ENCODE data around the gene PTGES3L.
"Not testable (repeated sequence)": the region's sequence is repeated elsewhere in the genome, so short reads cannot be mapped to it uniquely, and the experiment has no call there.

PTGES3L gene

DNA sequence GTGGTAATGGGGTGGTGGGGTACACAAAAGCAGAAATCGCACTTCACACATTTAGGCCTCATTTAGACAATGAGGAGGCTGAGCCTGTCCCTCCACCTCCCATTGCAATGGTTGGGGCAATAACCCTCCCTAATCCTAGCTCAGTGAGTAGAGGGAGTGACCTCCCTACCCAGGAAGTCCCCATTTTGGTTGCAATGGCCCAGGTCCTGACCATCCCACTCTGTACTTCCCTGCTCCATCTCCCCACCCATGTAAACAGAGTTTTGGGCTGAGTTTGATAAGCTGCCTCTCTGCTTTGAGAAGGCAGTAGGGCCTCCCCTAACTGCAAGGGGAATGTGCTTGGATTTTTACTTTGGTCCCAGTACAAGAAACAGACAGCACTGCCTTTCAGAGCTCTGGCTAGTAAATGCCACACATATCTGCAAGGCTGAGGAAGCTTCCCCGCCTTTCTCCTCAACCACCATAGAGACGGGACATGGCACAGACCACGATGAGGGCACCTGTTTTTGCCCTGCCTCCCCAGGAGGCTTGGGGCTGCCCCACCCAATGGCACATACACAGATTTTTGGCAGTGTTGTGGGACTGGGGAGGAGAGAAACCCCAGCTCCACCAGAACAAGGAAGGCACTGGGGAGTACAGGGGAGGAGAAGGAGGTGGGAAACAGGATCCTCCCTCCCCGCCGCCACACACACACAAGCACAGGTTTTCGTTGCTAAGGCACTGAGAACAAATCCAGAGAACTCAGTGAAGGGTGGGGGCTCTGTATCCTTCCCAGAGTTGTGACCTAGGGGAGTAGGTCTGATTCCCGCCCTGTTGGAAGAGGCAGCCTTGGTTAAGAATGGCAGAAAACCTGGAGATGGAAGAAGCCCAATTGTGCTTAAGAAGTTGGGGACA lies 35.0 kb upstream of the PTGES3L start:
- in situ Hi-C loops (cut with HindIII; ENCODE audit: low sequenced_read_pairs), result no loop called here

DNA sequence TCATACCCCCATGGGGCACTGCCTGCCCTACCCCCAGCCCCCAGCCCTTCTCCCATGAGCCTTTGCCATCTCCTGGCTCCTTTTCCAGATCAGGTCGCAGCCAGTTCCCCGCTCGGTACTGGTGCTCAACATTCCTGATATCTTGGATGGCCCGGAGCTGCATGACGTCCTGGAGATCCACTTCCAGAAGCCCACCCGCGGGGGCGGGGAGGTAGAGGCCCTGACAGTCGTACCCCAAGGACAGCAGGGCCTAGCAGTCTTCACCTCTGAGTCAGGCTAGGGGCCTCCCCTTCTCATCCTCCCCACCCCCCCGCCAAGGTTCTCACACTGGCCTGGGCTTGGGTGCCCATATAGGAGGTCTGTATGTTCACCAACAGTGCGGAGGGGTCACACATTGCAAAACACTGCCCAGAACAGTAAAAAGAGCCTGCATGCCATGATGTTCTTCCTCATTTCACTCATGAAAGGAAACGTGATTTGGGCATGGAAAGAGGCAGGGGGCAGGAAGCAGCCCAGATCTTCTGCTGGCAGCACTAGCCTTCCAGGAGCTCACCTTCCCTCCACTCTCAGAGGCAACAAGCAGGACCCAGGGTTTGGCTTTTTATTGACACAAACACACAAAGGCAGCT lies 34.3 kb upstream of the PTGES3L start:
- in situ Hi-C loops (cut with HindIII; ENCODE audit: low sequenced_read_pairs), result no loop called here

DNA sequence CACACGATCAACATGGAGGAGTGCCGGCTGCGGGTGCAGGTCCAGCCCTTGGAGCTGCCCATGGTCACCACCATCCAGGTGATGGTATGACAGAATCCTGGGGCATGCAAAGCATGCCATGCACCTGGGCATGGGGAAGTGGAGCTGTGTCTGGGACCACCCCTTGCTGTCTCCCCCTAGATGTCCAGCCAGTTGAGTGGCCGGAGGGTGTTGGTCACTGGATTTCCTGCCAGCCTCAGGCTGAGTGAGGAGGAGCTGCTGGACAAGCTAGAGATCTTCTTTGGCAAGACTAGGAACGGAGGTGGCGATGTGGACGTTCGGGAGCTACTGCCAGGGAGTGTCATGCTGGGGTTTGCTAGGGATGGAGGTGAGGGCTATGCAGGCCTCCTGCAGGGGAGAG lies 33.4 kb upstream of the PTGES3L start:
- in situ Hi-C loops (cut with HindIII; ENCODE audit: low sequenced_read_pairs), result no loop called here

DNA sequence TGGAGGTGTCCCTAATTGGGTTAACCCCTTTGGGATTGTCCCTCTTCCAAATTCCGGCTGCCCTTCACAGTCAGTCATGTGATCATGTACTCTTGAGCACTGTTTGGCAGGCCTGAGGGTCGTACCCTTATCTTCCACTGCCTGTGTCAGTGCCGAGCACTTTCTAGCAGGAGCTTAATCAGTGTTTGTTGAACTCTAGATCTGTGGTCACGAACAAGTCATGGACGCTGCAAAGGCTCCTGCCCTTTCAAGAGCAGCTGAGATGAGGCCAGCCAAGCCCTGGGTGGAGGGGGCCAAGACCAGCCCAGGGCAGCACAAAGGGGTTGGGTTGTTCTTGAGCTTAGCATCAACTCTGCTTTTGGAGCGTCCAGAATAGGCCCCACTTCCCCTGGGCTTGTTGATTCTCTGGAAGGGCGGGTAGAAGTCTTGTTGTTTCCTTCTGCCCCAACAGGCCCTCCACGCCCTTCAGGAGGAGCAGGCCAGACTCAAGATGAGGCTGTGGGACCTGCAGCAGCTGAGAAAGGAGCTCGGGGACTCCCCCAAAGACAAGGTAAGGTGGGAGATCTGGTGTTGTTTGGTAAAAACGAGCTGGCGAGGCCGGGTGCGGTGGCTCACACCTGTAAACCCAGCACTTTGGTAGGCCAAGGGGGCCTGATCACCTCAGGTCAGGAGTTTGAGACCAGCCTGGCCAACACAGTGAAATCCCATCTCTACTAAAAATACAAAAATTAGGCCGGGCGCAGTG lies 32.0 kb upstream of the PTGES3L start:
- in situ Hi-C loops (cut with HindIII; ENCODE audit: low sequenced_read_pairs), result no loop called here

DNA sequence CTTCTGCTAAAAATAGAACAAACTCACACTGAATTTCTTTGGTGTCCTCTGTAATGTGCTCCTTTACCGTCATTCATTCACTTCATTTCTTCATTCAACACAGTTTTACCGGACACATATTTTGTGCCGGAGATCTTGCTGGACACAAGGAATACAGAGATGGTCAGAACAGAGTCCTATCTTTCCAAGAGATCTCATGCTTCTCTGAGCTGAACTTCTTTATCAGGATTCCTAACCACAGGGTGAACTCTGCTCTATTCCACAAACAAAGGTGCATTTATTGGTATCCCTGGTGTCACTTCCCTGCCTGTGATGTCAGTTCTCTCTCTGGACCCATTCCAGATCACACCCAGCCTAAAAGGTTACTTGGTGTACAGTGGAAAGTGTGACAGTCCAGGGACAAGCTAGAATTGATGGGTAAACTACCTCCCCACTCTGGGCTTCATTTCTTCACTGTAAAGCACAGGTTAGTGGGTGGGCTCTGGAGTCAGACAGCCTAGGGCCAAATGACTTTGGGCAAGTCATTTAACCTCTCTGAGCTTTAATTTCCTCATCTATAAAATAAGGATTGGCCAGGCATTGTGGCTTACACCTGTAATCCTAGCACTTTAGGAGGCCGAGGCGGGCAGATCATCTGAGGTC lies 30.9 kb upstream of the PTGES3L start:
- in situ Hi-C loops (cut with HindIII; ENCODE audit: low sequenced_read_pairs), result no loop called here

DNA sequence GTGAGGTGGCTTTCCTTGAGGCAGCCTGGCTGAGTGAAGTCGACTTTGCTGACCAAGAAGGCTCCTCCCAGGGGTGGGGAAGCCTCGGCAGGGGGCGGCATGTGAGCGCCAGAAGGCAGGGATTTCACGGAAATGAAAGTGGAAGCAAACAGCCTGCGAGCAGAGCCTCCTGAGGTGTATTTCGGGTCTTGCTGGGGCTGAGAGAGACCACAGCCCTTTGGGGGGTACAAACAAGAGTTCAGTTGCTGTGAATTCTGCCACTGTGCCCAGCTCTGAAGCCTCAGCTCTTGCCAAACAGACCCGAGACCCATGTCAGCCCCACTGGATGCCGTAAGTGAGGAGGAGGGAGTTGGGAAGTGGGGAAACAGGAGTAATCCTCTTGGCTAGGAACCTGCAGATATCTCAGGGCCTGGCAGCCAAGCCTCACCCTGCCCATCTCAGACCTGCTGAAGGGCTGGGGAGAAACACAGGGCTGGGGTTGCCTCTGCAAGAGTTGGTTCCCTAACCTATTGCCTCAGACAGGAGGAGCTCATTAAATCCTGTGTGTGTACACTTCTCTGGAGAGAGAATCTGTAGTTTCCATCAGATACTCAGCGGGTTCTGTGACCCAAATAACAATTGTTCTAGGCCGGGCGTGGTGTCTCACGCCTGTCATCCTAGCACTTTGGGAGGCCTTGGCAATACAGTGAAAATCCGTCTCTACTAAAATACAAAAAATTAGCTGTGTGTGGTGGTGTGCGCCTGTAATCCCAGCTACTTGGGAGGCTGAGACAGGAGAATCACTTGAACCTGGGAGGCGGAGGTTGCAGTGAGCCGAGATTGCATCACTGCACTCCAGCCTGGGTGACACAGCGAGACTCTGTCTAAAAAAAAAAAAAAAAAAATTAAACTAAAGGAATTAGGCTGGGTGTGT lies 27.0 kb upstream of the PTGES3L start, which contains the start of gene IFI35:
Gene IFI35, plus strand, starts transcription at position 146 of the 913 bp plus-strand sequence. Its CDS starts 164 bp downstream, at position 310.
- in situ Hi-C loops (cut with HindIII; ENCODE audit: low sequenced_read_pairs), result no loop called here

DNA sequence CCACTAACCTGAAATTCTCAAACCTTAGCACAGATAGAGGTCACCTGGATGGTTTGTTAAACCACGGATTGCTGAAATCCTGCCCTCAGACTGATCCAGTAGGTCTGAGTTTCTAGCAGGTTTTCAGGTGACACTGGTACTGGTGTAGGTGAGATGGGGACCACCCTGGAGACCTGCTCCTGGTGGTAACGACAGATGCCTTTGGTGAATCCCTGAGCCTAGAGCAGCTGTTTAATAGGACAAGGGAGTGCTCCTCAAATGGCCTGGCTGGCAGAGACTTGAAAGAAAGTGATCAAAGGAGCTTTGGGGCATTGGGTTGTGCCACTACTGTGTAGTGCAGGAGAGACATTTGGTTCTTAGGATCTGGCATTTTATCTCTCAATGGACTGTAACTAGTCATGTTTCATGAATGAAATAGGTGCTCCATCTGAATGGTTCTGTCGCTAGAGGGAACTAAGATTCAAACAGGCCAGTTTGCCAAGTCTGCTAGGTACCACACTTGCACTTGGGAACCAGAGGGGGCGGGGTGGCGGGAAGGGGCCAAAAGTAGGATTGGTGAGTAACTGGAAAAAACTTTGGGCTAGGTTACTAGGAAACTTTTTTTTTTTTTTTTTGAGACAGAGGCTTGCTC lies 23.8 kb upstream of the PTGES3L start:
- in situ Hi-C loops (cut with HindIII; ENCODE audit: low sequenced_read_pairs), result no loop called here

DNA sequence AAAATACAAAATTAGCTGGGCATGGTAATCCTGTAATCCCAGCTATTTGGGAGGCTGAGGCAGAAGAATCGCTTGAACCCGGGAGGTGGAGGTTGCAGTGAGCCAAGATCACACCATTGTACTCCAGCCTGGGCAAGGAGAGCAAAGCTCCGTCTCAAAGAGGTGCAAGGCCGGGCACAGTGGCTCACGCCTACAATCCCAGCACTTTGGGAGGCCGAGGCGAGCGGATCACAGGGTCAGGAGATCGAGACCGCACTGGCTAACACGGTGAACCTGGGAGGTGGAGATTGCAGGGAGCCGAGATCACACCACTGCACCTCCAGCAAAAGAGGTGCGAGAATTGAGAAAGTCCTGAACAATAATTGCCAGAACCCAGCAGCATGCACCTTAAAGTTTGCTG lies 21.0 kb upstream of the PTGES3L start:
- in situ Hi-C loops (cut with HindIII; ENCODE audit: low sequenced_read_pairs), result not testable (repeated sequence)

DNA sequence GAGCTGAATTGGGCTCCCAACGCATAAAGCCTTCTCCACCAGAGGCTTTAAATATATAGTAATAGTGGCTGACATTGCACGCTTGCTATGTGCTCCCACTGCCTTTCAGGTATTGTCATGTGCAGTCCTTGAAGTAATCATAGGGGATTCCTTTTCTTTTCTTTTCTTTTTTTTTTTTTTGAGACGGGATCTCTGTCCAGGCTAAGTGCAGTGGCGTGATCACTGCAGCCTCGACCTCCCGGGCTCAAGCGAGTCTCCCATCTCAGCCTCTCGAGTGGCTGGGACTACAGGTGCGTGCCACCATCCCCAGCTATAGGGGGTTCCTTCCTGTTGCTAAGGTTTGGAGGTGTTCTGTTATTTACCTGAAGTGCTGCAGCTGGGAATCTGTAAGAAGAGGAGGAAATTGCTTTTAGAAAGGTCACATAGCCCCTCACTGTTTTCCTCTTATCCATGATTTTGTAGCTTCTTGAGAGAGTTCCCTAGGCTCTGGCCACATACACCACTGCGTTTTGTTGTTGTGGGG lies 19.2 kb upstream of the PTGES3L start:
- in situ Hi-C loops (cut with HindIII; ENCODE audit: low sequenced_read_pairs), result no loop called here

DNA sequence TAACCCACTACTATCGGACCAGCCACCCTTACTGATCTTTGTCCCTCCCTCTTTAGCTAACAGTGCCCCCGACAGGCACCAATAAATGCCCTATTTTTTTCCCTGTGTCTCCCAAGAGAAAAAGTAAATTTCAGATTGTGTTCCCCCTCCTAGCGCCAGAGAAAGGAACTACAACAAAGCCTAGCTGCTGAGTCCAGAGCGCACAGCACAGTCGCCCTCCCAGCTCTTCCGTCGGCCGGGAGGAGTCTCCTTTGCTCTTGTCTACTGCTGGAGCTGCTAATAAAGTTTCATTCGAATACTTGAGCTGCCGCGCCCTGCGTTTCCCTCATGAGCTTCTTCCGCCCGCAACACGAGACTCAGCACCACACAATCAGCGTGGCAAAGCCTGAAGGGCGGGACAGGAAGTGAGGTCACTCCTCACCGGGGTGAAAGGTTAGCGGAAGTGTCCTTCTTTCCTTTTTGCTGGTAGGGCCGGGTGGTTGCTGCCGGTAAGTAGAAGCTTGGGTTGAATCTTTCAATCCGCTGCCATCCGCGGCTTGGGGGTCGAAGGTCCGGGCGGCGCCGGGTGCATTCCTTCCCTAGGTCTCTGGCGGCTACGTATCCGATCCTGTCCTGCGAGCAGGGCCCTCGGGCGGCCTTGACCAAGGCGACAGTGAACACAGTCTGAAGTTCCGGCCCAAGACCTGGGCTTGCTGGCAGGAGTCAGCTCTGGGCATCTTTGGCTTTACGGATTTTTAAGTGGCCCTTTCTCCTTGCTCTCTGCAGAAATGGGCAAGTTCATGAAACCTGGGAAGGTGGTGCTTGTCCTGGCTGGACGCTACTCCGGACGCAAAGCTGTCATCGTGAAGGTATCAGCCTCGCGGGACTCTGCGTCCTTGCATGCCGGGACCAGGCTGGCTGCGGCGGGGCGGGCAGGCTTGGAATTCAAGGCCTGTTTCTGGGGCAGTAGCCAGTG lies 18.4 kb upstream of the PTGES3L start, which contains the start of gene RPL27:
Gene RPL27, plus strand, starts transcription at position 436 of the 955 bp plus-strand sequence. Its CDS starts 332 bp downstream, at position 768.
- in situ Hi-C loops (cut with HindIII; ENCODE audit: low sequenced_read_pairs), result no loop called here

DNA sequence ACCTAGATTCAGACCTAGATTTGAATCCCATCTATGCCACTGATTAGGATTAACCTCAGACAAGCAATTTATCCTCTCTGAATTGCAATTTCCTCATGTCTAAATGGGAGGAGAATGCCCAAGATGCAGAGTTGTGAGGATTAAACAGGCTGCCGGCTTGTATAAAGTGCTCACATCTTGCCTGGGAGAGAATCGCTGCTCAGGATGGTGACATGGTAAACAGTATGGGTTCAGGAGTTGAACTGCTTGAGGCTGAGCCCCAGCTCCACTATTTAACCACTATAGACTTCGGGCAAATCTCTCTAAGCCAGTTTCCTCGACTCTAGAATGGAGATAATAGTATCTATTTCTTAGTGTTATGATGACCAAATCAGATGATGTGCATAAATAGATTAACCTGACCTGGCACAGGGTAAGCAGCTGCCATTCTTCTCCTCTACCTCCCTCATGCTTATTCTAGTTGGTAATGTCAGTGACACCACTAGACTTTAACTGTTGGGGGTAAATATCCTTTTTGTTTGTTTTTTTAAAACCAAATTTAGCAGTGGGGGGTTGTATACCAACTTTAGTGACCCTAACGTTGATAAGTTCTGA lies 17.6 kb upstream of the PTGES3L start:
- in situ Hi-C loops (cut with HindIII; ENCODE audit: low sequenced_read_pairs), result no loop called here

DNA sequence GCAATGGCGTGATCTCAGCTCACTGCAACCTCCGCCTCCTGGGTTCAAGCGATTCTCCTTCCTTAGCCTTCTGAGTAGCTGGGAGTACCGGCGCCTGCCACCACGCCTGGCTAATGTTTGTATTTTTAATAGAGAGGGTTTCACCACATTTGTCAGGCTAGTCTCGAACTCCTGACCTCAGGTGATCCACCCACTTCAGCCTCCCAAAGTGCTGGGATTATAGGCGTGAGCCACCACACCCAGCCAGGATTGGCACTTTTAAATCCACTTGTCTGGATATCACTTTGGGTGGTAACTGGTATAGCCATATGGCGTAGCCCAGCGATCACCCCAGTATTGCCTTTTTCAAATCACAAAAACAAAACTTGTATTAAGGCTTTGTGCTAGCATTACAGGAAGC lies 14.0 kb upstream of the PTGES3L start:
- in situ Hi-C loops (cut with HindIII; ENCODE audit: low sequenced_read_pairs), result not testable (repeated sequence)

DNA sequence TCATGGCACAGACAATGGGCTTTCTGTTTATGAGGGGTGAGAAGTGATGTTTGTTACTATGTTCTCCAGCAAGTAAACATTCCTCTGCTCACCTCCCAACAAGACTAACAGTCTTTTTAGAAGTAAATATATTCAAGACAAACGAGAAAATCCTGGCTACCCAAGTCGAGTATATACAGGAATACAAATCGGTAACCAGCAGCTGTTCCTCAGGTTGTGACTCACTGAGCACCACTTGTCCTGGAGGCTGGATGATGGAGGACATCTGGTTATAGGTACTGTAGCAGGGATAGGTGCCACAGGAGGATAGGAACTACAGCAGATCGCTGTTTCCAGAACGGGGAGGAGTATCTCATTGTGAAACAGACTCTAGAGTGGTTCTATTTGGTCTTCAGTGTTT lies 13.0 kb upstream of the PTGES3L start:
- in situ Hi-C loops (cut with HindIII; ENCODE audit: low sequenced_read_pairs), result no loop called here

DNA sequence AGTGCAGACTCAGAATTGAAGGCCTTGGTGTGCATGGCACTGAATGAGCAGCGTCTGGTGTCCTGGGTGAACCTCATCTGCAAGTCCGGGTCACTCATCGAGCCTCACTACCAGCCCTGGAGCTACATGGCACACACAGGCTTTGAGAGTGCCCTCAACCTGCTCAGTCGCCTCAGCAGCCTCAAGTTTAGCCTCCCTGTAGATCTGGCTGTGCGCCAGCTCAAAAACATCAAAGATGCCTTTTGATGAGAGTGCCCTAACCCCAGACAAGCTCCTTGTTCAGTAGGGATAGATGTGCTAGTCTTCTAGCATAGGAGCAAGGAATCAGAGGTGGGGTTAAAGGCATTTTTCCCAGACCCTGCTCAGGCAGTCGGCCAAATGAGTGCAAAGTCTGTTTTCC lies 11.6 kb upstream of the PTGES3L start:
- in situ Hi-C loops (cut with HindIII; ENCODE audit: low sequenced_read_pairs), result no loop called here

DNA sequence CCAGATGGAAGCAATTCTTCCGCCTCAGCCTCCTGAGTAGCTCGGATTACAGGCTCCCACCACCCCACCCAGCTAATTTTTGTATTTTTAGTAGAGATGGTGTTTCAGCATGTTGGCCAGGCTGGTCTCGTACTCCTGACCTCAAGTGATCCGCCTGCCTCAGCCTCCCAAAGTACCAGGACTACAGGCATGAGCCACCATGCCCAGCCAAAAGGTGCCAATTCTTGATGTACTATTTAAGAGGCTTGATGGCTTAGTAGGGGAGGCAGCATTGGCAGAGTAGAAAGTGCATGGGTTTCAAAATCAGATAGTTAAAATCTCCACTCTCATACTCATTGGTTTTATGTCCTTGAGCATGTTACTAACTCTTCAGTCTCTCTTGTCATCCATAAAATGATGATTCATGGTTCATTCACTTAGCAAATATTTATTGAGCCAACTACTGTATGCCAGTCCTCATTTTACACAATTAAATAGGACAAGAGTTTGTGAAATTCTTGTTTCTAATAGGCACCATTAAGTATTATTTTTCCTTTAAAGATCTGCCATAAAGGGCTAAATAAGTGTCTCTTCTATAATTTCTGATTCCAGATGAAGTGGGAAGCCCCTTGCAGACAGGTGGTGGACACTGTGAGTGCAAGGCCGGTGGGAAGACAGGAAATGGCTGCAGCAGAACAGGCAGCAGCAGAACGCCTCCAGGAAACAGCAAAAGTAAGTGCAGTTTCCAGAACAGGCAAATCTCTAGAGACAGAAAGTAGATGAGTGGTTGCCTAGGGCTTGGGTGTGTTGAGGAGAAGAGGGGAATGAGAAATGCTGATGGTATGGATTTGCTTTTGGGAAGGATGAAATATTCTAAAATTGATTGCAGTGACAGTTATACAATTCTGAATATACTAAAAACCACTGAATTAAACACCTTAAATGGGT lies 10.1 kb upstream of the PTGES3L start:
- in situ Hi-C loops (cut with HindIII; ENCODE audit: low sequenced_read_pairs), result no loop called here

DNA sequence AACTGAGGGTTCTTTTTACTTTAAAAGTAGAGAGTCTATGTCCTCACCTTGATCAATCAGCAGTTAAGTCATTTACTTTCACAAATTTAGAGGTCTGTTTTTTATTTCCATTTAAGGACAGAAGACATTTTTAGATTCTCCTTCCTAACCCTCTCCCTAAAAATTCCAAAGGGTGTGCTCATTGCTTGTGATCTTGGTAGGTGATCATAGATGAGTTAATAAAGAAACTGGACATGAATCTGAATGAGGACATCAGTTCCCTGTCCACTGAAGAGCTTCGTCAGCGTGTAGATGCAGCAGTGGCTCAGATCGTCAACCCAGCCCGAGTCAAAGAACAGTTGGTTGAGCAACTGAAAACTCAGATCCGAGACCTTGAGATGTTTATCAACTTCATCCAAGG lies 9.3 kb upstream of the PTGES3L start:
- in situ Hi-C loops (cut with HindIII; ENCODE audit: low sequenced_read_pairs), result no loop called here

DNA sequence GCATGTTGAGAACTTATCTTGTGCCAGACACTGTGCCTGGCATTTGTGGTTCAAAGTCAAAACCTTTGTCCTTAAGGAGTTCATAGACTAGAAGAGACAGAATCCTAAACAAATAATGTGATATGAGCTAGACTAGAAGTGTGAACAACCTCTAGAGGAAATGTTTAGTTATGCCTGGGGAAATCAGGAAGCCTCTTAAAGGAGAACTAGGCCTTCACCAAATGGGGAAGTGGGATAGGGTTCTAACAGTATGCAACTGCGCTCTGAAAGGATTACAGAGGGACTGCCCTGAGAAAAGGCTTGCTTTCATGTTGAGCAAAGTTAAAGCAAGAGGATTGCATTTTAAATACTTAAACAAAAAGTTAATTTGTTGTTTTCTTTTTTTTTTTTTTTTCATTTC lies 5.3 kb upstream of the PTGES3L start:
- in situ Hi-C loops (cut with HindIII; ENCODE audit: low sequenced_read_pairs), result no loop called here

Measured in DLD1 (cell line).